ENCODE data around the gene GPR34. TPM values are rescaled to one million over a fixed set of nuclear protein-coding genes. Genes with fewer than 3 reads are reported as not detected.
"Not testable (repeated sequence)": the region's sequence is repeated elsewhere in the genome, so short reads cannot be mapped to it uniquely, and the experiment has no call there.

GPR34 gene, protein sequence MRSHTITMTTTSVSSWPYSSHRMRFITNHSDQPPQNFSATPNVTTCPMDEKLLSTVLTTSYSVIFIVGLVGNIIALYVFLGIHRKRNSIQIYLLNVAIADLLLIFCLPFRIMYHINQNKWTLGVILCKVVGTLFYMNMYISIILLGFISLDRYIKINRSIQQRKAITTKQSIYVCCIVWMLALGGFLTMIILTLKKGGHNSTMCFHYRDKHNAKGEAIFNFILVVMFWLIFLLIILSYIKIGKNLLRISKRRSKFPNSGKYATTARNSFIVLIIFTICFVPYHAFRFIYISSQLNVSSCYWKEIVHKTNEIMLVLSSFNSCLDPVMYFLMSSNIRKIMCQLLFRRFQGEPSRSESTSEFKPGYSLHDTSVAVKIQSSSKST
- not detected in 2 replicates for total RNA-seq
- 0.24 and 0.34 TPM in 2 replicates for polyA plus RNA-seq

GRCh38 chrX:41688835-41689234 lies at the start of gene GPR34:
GPR34 (plus strand) TSS chrX:41688973; CDS start chrX:41695634, 6,661 bp downstream.
- Histone ChIP-seq H3K27me3 (no peaks in the 10 kb centered on the region), H3K4me3 (no peak within 1 kb of the TSS), H3K27ac (no peak within 1 kb of the TSS), H3K4me1 (ENCODE audit: low read depth) (no peaks in the 10 kb centered on the region), H3K36me3 (no peaks in the 10 kb centered on the region), H3K9me3 (ENCODE audit: low read depth) (no peaks in the 10 kb centered on the region)
- TF ChIP-seq, protein P1, sequence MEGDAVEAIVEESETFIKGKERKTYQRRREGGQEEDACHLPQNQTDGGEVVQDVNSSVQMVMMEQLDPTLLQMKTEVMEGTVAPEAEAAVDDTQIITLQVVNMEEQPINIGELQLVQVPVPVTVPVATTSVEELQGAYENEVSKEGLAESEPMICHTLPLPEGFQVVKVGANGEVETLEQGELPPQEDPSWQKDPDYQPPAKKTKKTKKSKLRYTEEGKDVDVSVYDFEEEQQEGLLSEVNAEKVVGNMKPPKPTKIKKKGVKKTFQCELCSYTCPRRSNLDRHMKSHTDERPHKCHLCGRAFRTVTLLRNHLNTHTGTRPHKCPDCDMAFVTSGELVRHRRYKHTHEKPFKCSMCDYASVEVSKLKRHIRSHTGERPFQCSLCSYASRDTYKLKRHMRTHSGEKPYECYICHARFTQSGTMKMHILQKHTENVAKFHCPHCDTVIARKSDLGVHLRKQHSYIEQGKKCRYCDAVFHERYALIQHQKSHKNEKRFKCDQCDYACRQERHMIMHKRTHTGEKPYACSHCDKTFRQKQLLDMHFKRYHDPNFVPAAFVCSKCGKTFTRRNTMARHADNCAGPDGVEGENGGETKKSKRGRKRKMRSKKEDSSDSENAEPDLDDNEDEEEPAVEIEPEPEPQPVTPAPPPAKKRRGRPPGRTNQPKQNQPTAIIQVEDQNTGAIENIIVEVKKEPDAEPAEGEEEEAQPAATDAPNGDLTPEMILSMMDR (IDR thresholded peaks at IDR 0.05; ENCODE audit: low read depth, low read length): no peak
- DNase-seq (ENCODE audit: low read depth in 1 of 2, low spot score in 1 of 2): no peak

- H3K27ac ChIP-seq; DNase-seq (ENCODE audit: low read depth in 1 of 2, low spot score in 1 of 2); H3K9me3 ChIP-seq (ENCODE audit: low read depth): not testable (repeated sequence)
These were observed 42.6 kb upstream of the GPR34 start for GRCh38 chrX:41646201-41646600.

GRCh38 chrX:41653125-41653524 lies 35.6 kb upstream of the GPR34 start:
- Histone ChIP-seq H3K36me3 (peaks cover 6% of the 10 kb centered on the region), H3K27ac (no peak overlapping the region), H3K4me3 (no peak overlapping the region), H3K9me3 (ENCODE audit: low read depth) (no peaks in the 10 kb centered on the region), H3K27me3 (no peaks in the 10 kb centered on the region), H3K4me1 (ENCODE audit: low read depth) (no peaks in the 10 kb centered on the region)
- TF ChIP-seq, protein P1 (IDR thresholded peaks at IDR 0.05; ENCODE audit: low read depth, low read length): no peak
- DNase-seq (ENCODE audit: low read depth in 1 of 2, low spot score in 1 of 2): no peak

More at GRCh38 chrX:41646201-41646600, 42.6 kb upstream of the GPR34 start:
- not testable (repeated sequence) for H3K36me3 ChIP-seq; H3K4me1 ChIP-seq (ENCODE audit: low read depth); H3K27me3 ChIP-seq; H3K4me3 ChIP-seq

- no peaks in the 10 kb centered on the region for H3K27me3 ChIP-seq
These were observed 33.7 kb upstream of the GPR34 start for GRCh38 chrX:41655101-41655500.

DNA sequence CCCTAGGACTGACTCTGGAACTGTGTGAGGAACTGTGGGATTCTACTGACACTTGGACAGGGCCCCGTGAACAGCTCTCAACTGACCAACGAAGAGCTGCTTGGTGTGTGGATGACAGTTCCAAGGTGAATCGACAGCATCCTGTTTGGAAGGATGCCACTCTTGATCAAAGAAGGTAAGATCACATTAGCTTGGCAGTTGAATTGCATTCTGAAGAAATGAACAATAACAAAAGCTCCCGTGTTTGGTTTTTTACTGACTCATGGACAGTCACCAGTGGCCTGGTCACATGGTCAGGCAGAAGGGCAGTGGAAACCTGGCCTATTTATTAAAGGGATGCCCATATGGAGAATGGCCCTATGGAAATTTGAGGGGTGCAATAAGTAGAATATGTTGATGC lies 33.1 kb upstream of the GPR34 start:
- Histone ChIP-seq H3K4me1 (ENCODE audit: low read depth) (no peaks in the 10 kb centered on the region), H3K4me3 (no peak overlapping the region), H3K36me3 (peaks cover 20% of the 10 kb centered on the region), H3K27ac (no peak overlapping the region), H3K27me3 (no peaks in the 10 kb centered on the region), H3K9me3 (ENCODE audit: low read depth) (no peaks in the 10 kb centered on the region)
- no peak for DNase-seq (ENCODE audit: low read depth in 1 of 2, low spot score in 1 of 2)
- TF ChIP-seq, protein P1 (IDR thresholded peaks at IDR 0.05; ENCODE audit: low read depth, low read length): no peak

More at GRCh38 chrX:41655101-41655500, 33.7 kb upstream of the GPR34 start:
- Histone ChIP-seq H3K27ac (no peak overlapping the region), H3K36me3 (peaks cover 17% of the 10 kb centered on the region), H3K4me3 (no peak overlapping the region), H3K4me1 (ENCODE audit: low read depth) (no peaks in the 10 kb centered on the region), H3K9me3 (ENCODE audit: low read depth) (no peaks in the 10 kb centered on the region)
- no peak for DNase-seq (ENCODE audit: low read depth in 1 of 2, low spot score in 1 of 2)
- TF ChIP-seq, protein P1 (IDR thresholded peaks at IDR 0.05; ENCODE audit: low read depth, low read length): no peak

- DNase-seq (ENCODE audit: low read depth in 1 of 2, low spot score in 1 of 2): peak in 1 of 2 donors; percentile 26
- H3K4me1 ChIP-seq (ENCODE audit: low read depth): no peaks in the 10 kb centered on the region
- no peak overlapping the region for H3K4me3 ChIP-seq
- H3K27ac ChIP-seq: no peak overlapping the region
- TF ChIP-seq, protein P1 (IDR thresholded peaks at IDR 0.05; ENCODE audit: low read depth, low read length): no peak
- H3K27me3 ChIP-seq: no peaks in the 10 kb centered on the region
- H3K9me3 ChIP-seq (ENCODE audit: low read depth): no peaks in the 10 kb centered on the region
- H3K36me3 ChIP-seq: peaks cover 16% of the 10 kb centered on the region
These were observed 27.2 kb upstream of the GPR34 start for GRCh38 chrX:41661366-41662095.

All from cardiac muscle cell (in vitro differentiated cells and primary cell).